Measurements from ENCODE around the gene SLC23A3.

The SLC23A3 gene

DNA sequence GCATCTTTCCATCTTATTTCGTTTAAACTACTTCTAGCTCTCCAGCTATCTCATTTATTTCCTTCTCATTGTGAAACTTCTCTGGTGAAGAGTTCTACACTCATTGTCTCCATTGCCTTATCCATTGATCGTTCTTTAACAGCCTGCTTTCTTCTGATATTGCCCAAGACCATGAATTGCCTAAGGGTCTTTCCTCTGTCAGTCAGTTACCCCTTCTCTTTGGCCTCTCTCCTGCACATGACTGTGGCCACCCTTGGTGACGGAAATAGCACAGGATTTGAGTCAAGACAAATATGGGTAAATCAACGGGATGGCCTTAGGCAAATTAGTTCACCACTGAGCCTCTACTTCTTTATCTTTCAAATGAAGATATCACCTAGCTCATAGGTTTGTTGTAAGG, 35.9 kb downstream of the SLC23A3 start:
- in situ Hi-C loops (cut with HindIII; ENCODE audit: low pct_unique_long_range_greater_than_20kb, low sequenced_read_pairs): no loop called here
- no peak for DNase-seq (ENCODE audit: low read depth in 1 of 2, low spot score in 1 of 2)
- no peak for TF ChIP-seq JUND (IDR thresholded peaks at IDR 0.05; ENCODE audit: low read depth)

DNA sequence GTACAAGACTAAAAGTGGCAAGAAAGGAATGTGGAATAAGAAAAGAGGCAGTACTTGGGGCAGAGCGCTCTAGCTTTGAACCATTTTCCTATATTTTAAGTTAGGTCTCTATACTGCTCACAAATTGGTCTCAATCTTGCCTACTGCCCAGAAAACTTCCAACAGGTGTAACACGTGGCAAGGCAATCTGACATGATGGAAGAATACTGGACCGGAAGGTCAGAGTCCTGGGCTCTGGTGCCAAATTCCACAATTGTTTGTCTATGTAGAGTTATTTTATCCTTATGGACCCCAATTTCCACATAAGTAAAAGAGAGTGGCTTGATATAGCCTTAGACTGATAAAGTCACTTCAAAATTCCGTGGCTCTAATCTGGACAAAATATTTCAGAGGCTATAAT, 38.1 kb downstream of the SLC23A3 start:
- in situ Hi-C loops (cut with HindIII; ENCODE audit: low pct_unique_long_range_greater_than_20kb, low sequenced_read_pairs): no loop called here
- no peak for DNase-seq (ENCODE audit: low read depth in 1 of 2, low spot score in 1 of 2)
- no peak for TF ChIP-seq JUND (IDR thresholded peaks at IDR 0.05; ENCODE audit: low read depth)

- TF ChIP-seq JUND (IDR thresholded peaks at IDR 0.05; ENCODE audit: low read depth): no peak
- in situ Hi-C loops (cut with HindIII; ENCODE audit: low pct_unique_long_range_greater_than_20kb, low sequenced_read_pairs): no loop called here
- DNase-seq (ENCODE audit: low read depth in 1 of 2, low spot score in 1 of 2): peak in 1 of 2 experiments; percentile 43
Observed at GRCh38 chr2:219131327-219131726, 38.5 kb downstream of the SLC23A3 start.

- in situ Hi-C loops (cut with HindIII; ENCODE audit: low pct_unique_long_range_greater_than_20kb, low sequenced_read_pairs): no loop called here
- DNase-seq (ENCODE audit: low read depth in 1 of 2, low spot score in 1 of 2): no peak
- no peak for TF ChIP-seq JUND (IDR thresholded peaks at IDR 0.05; ENCODE audit: low read depth)
Observed at GRCh38 chr2:219129589-219129988, 40.2 kb downstream of the SLC23A3 start.

- TF ChIP-seq JUND (IDR thresholded peaks at IDR 0.05; ENCODE audit: low read depth): no peak
- DNase-seq (ENCODE audit: low read depth in 1 of 2, low spot score in 1 of 2): no peak
- in situ Hi-C loops (cut with HindIII; ENCODE audit: low pct_unique_long_range_greater_than_20kb, low sequenced_read_pairs): no loop called here
Observed at GRCh38 chr2:219128396-219128795, 41.4 kb downstream of the SLC23A3 start.

- DNase-seq (ENCODE audit: low read depth in 1 of 2, low spot score in 1 of 2): no peak
- in situ Hi-C loops (cut with HindIII; ENCODE audit: low pct_unique_long_range_greater_than_20kb, low sequenced_read_pairs): no loop called here
- TF ChIP-seq JUND (IDR thresholded peaks at IDR 0.05; ENCODE audit: low read depth): no peak
Observed at GRCh38 chr2:219127037-219127635, 42.7 kb downstream of the SLC23A3 start.

- peak; percentile 19 to 72 for DNase-seq (ENCODE audit: low read depth in 1 of 2, low spot score in 1 of 2)
- in situ Hi-C loops (cut with HindIII; ENCODE audit: low pct_unique_long_range_greater_than_20kb, low sequenced_read_pairs): no loop called here
- TF ChIP-seq JUND (IDR thresholded peaks at IDR 0.05; ENCODE audit: low read depth): 0 out of 2 replicates have a peak, but pooled peaks have one; percentile 39
Observed at GRCh38 chr2:219126555-219126954, 43.3 kb downstream of the SLC23A3 start.

DNA sequence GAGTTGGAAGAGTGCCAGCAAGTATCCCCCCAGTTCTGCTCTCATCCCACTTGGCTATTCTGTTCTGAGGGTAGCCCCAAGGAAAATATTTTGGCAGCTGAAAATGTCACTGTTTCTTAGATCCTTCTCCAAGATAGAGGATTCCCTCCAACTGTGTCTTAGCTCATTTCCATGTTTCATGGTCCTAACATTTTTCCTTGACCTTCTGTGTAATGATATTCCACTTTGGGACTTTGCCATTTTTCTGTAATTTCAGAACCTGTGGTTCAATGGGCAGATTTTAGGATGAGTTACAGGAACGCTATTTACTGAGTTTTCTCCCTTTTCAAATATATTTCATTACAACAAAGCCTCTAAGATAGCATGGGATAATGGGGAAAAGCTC, 44.0 kb downstream of the SLC23A3 start:
- no peak for TF ChIP-seq JUND (IDR thresholded peaks at IDR 0.05; ENCODE audit: low read depth)
- in situ Hi-C loops (cut with HindIII; ENCODE audit: low pct_unique_long_range_greater_than_20kb, low sequenced_read_pairs): no loop called here
- DNase-seq (ENCODE audit: low read depth in 1 of 2, low spot score in 1 of 2): no peak

- DNase-seq (ENCODE audit: low read depth in 1 of 2, low spot score in 1 of 2): no peak
- in situ Hi-C loops (cut with HindIII; ENCODE audit: low pct_unique_long_range_greater_than_20kb, low sequenced_read_pairs): no loop called here
- no peak for TF ChIP-seq JUND (IDR thresholded peaks at IDR 0.05; ENCODE audit: low read depth)
Observed at GRCh38 chr2:219125225-219125885, 44.5 kb downstream of the SLC23A3 start.

- in situ Hi-C loops (cut with HindIII; ENCODE audit: low pct_unique_long_range_greater_than_20kb, low sequenced_read_pairs): no loop called here
- DNase-seq (ENCODE audit: low read depth in 1 of 2, low spot score in 1 of 2): no peak
- TF ChIP-seq JUND (IDR thresholded peaks at IDR 0.05; ENCODE audit: low read depth): no peak
Observed at GRCh38 chr2:219124381-219125110, 45.3 kb downstream of the SLC23A3 start.

GRCh38 chr2:219123356-219124135, 46.3 kb downstream of the SLC23A3 start:
- DNase-seq (ENCODE audit: low read depth in 1 of 2, low spot score in 1 of 2): no peak
- no peak for TF ChIP-seq JUND (IDR thresholded peaks at IDR 0.05; ENCODE audit: low read depth)
- in situ Hi-C loops (cut with HindIII; ENCODE audit: low pct_unique_long_range_greater_than_20kb, low sequenced_read_pairs): no loop called here

GRCh38 chr2:219122202-219122980, 47.4 kb downstream of the SLC23A3 start:
- in situ Hi-C loops (cut with HindIII; ENCODE audit: low pct_unique_long_range_greater_than_20kb, low sequenced_read_pairs): no loop called here
- no peak for TF ChIP-seq JUND (IDR thresholded peaks at IDR 0.05; ENCODE audit: low read depth)
- DNase-seq (ENCODE audit: low read depth in 1 of 2, low spot score in 1 of 2): peak in 1 of 2 experiments; percentile 30
